Anterior cingulate cortex (tissue), 58 donors: ENCODE results near the gene ATXN7L1.
A peak's percentile ranks its signal among the peaks of the same experiment; 100 is the strongest.
"Not testable (repeated sequence)": the region's sequence is repeated elsewhere in the genome, so short reads cannot be mapped to it uniquely, and the experiment has no call there.

ENCODE experiments used
- DNase-seq, 58 donors: peaks; one replicate each; lab custom pipeline; 2025; lab: John Stamatoyannopoulos, UW

Gene ATXN7L1

DNA sequence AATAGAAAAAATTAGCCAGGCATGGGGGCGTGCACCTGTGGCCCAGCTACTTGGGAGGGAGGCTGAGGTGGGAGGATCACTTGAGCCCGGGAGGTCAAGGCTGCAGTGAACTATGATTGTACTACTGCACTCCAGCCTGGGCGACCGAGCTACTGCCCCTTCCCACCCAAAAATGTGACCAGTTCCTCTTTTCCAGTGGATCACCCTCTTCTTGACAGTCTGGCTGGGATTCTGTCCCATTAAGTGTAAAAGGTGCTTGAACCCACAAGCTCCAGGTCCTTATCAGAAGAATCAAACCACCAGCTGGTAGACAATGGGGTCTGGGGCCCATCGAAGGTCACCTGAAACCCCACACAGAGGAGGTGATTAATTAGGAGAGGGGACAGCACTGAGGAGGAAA, 14.1 kb downstream of the ATXN7L1 start:
- no peak for DNase-seq

DNA sequence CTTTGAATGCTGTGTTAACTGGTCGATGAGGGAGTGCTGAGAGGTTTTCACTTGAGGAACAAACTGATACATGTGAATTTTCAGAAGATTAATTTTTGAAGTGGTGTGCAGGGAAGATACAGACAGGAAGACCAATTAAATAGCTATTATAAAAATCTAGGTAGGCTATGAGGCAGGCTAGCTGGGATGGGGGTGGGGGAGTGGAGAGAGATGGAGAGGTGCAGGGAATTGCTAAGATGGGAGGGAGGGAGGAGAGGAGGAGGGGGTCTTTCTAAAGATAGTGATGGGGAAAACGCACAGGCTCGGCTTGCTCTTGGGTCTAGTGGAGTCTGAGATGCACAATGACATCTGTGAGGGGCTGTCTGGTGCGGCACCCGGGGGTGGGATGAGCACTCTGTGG, 15.2 kb downstream of the ATXN7L1 start:
- DNase-seq: no peak

DNA sequence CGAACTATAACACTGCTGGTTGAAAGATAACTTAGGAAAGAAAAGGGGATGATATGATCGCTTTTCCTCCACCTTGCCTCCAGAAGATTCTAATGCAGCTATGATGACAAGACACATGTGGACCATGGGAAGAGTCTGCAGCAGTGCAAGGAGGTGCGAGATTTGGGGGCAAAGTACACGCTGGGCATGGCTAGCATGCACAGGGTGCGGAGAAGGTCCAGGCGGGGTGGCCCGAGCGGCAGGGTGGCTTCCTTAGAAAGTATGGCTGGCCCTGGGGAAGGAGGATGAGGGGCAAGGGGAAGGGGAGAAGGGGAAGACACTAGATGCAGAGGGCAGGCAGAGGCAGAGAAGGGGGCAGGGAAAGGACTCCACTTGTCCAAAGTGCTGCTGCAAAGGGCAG, 15.6 kb downstream of the ATXN7L1 start:
- no peak for DNase-seq

DNA sequence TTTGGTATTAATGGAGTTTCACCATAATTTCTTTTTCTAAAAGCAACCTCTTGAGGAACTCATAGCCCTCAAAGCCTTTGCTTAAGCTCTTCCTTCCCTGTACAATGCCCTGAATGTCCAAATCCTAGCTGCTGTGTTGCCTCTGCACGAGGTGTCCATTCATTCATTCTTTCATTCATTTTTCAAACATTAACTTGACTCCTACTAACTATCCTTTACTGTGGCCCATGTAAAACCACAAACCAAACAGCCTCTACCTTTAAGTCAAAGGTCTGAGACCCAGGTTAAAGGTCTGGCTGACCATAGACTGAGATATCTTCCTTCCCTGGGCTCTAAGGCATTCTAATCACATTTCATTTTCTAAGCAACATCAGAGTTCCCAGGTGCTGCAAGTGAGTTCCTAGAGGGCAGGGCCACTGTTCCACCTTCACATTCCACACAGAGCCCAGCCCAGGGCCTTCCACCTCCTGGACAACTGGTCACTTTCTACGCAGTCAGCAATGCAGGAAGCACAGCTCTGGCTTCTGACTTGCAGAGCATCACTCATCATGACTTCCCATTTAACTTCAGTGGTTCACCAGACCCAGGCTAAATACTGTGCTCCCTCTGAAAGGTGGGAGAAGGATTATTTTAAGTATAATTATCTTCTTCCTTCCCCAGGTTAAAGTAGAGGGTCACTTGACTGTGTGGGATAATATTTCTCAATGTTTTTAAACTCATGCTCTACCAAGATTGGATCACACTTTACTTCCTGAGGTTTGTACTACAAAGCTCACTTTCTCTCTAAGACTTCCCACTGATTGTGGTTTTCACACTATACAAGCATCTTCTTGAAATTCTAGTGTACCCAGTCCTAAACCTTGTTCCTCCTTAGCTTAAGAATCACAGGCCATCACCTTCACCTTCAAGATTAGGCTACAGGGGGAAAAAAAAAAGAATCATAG, 19.1 kb downstream of the ATXN7L1 start:
- no peak for DNase-seq

DNA sequence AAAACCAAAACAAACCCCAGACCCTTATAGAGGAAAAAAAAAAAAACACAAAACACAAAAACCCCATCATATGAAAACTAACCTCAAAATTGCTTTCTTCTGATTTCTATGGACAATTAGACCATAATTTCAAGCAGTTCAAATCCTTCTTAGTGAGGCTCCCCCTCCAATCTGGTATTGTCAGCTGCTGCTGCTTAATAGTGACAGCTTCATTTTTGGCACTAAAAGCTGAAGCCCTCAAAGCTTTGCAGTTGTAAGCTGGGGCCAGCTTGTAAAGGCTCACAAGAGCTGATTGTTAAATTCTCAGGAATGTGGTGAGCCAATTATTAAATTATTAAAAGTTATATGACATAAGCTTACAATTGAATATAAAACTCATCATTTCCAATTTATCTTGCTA, 21.9 kb downstream of the ATXN7L1 start:
- DNase-seq: no peak

DNA sequence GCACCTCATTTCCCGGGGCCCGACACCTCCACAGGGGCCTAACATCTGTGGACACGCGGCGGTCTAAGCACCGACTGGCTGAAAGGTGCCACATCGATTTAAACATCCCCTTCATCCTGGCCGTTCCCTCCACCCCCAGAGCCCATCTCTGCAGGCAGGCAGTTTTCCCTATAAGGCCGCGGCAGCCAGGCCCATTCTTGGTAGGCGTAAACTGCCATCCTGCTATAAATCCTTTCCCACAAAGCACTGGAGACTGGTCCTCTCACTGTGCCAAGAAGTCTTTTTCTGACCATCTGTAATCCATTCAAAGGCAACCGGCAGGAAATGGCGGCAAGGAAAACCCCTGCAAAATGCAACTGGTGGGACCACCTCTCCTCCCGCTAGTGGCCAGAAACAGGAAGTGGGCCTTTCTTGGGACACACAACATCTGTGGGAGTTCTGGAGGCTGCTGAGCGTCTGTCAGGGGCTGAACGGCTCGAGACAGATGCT, 22.4 kb downstream of the ATXN7L1 start:
- DNase-seq: peak in 5 of 58 donors; percentile 6 to 18 (median 13)

DNA sequence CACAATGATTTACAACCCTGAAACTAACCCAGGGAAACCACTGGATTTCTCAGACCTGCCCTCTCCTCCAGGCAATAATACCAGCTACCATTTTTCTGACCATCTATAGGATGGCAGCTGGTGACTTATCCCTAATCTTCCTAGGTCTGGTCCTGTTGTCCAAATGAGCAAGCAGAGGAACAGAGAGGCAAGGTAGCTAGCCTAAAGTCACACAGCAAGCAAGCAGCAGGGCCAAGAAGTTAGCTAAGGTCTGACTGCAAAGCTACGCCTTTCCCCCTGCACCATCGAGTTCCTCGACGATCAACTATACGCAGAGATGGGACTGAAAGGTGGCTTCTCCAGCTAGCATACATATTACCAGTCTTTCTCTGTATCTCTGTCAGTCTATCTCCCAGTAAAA, 25.3 kb downstream of the ATXN7L1 start:
- DNase-seq: no peak

DNA sequence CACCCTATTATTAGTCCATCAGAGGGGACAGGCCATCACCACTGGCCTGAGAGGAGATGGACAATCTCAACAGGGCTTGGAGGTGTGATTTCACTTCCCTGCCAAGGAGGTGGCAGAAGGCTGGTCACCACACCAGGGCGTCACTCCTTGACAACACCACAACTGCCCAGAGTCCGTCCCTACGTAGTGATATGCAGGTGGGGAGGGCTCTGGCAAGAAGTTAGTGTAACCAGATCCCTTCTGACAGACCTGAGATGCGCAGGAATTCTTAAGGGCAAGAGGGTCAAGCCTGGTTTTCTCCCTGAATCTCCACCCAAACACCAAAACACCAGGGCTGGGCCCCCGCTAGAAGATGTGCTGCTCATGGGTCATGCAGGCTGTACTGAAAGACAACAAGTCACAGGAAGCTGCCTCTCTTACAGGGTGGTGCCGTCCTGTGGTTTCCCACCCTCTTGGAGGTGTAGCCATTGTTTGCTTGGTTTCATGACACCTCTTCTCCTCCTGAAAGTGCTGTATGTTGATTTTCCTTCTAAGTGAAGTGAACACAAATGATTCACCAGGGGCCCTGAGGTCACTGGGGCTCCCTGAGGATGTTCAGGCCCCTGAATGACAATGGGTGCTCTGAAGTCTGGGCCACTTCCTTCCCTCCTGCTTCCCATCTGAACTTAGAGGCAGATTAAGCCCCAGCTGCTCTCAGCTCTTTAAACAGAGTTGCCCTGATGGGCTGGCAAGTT, 27.1 kb downstream of the ATXN7L1 start:
- DNase-seq: no peak

DNA sequence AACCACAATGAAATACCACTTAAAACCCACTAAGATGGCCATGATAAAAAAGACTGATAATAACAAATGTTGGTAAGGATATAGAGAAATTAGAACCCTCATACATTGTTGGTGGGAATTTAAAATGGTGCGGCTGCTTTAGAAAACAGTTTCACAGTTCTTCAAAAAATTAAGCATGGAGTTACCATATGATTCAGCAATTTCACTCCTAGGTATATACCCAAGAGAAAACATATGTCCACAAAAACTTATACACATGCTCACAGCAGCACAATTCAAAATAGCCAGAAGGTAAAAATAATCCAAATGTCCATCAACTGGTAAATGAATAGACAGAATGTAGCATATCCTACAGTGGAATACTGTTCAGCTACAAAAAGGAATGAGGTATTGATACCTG, 30.0 kb downstream of the ATXN7L1 start:
- no peak for DNase-seq

DNA sequence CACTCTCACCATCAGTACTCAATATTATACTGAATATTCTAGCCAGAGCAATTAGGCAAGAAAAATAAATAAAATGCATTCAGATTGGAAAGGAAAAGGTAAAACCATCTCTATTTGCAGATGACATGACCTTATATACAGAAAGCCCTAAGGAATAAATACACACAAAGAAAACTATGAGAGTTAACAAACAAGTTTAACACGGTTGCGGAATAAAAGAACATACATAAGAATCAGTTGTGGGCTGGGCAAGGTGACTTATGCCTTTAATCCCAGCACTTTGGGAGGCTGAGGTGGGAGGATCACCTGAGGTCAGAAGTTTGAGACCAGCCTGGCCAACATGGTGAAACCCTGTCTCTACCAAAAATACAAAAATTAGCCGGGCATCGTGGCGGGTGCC, 31.7 kb downstream of the ATXN7L1 start:
- DNase-seq: not testable (repeated sequence)

DNA sequence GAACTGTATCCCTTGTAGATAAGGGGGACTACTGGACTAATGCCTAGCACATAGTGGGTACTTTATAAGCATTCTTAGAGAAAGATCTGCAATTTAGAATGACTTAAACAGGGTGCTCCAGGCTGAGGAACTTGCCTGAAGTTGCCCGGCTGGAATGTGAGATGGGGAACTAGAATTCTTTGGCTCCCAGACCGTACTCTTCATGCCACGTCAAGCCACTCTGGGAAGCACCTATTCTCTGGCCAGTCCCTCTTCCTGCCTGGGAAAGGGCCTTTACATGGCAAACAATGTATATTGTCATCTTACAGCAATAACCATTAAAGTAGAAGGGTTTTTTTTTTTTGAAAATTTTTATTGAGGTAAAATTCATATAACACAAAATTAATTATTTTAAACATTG, 34.5 kb downstream of the ATXN7L1 start:
- DNase-seq: no peak

DNA sequence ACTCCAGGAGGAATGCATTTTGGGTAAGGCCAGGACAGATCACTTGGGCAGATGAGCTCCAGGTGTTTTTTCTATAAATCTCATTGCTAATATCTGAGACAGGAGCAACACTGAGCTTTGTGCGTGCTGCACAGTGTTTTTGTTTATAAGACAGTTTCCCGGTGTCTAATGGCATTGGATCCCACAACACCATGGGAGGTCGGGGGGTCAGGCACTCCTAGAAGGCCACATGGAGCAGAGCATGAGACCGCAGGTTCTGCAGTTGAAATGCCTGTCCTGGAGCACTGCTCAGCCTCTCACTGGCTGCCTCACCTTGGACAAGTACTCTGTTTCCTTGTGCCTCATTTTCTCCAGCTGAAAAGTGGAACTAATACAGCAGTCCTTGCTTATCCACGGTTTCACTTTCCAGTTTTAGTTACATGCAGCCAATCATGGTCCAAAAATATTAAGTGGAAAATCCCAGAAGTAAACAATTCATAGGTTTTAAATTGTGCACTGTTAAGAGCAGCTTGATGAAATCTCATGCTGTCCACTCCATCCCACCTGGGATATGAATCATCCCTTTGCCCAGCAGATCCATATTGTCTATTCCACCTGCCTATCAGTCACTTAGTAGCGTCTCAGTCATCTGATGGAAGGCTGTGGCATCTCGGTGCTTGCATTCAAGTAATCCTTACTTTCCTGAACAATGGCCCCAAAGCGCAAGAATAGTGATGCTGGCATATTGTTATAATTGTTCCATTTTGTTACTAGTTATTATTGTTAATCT, 35.2 kb downstream of the ATXN7L1 start:
- DNase-seq: no peak

DNA sequence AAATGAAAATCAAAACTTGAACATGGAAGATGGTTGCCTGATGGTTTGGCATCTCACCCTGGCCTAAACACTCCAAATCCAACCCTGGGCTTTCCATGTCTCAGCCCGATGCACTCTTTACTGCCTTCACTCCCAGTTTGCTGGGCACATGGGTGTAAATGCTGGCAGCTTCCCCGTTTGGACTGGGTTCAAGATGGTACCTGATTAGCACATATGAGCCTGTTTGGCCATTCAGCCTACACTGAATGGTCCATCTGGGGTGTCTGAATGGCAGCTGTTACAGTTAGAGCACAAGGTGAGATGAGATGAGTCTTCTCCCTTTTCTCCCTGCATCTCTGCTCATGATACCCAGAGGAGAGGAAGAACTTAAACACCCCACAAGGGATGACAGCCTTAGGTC, 37.1 kb downstream of the ATXN7L1 start:
- no peak for DNase-seq

DNA sequence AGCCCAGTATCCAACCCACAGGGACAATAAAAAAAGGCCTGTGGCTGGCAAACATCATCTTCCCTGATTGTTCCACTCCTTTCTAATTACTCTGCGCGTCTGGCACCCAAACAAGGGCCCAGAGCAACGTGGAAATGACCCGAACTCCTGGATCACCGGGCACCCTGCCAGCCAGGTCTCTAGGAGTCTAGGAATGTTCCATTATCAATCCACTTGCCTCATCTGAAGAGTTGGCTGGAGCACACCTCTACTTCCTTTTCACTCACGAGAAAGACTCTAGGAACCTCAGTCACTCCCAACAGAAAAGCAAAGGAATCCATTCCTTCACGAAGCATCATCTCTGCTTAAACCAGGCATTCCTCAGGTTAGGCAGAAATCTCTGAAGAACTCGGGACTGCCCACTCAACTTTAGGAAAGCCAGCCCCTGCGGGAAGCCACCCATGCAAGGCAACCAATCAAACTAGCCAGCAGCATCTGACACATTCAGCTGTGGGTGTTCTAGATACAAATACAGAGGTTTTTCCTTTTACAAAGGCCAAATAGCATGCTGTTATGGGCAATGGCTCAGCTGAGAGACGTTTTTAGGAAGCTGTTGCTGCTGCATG, 37.7 kb downstream of the ATXN7L1 start:
- DNase-seq: peak in 12 of 58 donors; percentile 3 to 40 (median 12)

DNA sequence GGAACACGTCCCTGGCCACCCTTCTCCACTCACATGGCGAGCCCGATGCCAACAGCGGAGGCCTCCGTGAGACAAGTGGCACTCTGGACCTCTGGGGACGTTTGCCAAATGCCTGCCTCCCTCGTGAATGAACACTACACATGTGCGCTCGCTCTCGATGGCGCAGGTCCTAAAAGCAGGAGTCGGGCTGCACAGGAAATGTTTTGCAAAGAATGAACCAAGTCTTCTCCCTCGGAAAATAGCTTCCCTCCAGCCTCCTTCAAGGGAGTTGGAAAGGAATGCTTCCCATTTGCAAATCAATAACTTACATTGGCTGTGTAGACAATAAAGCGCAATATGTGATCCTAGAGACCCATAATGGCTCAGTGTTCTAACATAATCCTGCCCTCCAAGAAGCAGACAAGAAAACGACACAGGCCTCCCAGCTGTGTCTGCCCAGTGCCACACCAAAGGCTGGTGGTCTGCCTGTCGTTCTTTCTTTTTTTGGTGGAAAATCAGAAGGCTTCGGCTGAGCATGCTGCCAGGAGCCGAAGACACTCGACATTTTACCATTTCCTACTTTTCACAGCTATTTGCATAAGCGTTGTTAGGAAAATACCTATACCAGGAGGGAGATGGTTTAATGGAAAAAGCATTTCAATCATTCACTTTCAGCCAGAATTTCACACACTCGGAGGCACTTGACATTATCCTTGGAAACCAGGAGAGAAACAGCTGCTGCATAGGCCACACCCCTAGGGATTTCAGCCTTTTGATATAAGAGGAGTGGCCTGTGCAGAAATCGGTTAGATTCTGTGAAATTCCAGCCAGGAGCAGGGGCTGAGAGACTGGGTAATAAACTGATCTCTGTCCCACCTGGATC, 38.4 kb downstream of the ATXN7L1 start:
- DNase-seq: peak in 44 of 58 donors; percentile 10 to 75 (median 32)

DNA sequence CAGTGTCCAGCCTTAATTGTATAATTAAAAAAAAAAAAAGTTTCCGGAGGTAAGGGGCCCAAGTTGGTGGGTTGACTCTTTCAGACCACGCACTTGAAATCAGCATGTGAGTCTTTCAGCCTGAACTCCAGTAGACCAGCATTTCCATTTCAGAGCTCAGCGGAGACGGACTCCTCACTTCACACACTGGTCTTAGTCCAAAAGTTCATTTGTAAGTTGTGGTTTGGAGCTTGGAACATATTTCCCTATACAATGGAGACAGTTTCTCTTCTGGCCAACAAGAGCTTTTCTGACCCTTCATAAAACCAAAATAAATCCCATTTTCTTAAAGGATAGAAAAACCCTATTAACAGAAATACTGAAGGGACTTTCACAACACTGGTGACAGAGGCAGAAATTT, 41.0 kb downstream of the ATXN7L1 start:
- no peak for DNase-seq

DNA sequence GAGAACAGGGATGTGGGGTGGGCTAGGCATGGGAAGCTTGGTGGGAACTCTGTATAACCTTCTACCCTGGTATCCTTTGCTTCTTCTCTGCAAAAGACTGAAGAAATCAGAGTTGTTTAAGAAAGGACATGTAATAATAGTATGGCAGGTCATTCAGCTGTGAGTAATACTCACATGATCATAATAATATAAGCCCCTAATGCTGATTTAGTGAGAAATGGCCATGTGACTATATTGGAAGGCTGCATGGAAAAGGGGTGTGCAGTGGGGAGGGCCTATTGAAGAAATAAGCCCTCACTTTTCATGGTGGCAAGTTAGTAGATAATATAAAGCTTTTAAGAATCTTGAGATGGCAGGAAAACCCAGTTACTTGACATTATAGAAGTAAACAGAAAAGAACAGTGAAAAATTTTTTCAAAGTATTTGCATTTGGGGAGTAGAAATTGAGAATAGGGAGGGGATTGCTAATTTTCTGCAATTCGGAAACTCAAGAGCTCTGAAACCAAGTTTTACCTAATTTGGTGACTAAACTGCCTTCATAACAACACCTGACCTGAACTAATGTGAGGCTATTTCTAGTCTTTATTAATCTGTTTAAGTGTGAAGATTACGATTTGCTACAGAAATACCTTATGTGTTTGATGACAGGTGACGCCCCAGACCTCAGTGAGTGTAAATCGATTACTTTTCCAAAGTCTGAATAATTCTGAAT, 44.4 kb downstream of the ATXN7L1 start:
- DNase-seq: no peak

DNA sequence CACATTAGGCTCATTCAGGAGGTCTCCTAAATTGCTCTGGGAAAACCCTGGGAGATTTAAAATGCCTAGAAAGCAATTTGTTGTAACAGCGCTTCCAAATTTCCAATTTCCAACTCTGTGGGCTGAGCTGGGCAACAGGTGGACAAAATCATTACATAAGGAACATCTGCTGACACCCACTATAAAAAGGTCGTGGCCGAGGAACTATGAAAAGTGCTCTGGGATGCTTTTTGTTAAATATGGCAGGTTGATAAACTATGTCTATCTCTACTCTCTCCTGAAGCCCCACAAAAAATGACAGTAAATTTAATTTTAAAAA, 45.1 kb downstream of the ATXN7L1 start:
- no peak for DNase-seq
